BLaER1 treated with 17β-estradiol and CSF1 and Interleukin-3, amounts not matched to agents 10 nM and 100 nM (cell line): ENCODE results near the gene NEK9.

Source experiments
- H3K27ac ChIP-seq, 11 experiments: shearing (Covaris generic); formaldehyde crosslinking; 2 replicates each; pipeline ENCODE4 v1.8.1; 2022
- H3K27me3 ChIP-seq, 11 experiments: shearing (Covaris generic); formaldehyde crosslinking; 2 replicates each; pipeline ENCODE4 v1.8.1; 2022
- H3K36me3 ChIP-seq, 11 experiments: shearing (Covaris generic); formaldehyde crosslinking; 2 replicates each; pipeline ENCODE4 v1.8.1; 2022
- H3K4me1 ChIP-seq, 10 experiments: shearing (Covaris generic); formaldehyde crosslinking; 2 replicates each; pipeline ENCODE4 v1.8.1; 2022
- H3K4me2 ChIP-seq, 11 experiments: shearing (Covaris generic); formaldehyde crosslinking; 2 replicates each; pipeline ENCODE4 v1.8.1; 2022
- H3K4me3 ChIP-seq, 10 experiments: shearing (Covaris generic); formaldehyde crosslinking; 2 replicates each; pipeline ENCODE4 v1.8.1; 2022
- H3K9ac ChIP-seq, 11 experiments: shearing (Covaris generic); formaldehyde crosslinking; 2 replicates each; pipeline ENCODE4 v1.8.1; 2022
- H3K9me3 ChIP-seq, 11 experiments: shearing (Covaris generic); formaldehyde crosslinking; replicated peaks in 1 of 11; 2 replicates each; pipeline ENCODE4 v1.8.1; 2022
- H4K20me1 ChIP-seq, 11 experiments: shearing (Covaris generic); formaldehyde crosslinking; 2 replicates each; pipeline ENCODE4 v1.8.1; 2022
- Cebpa-rat ChIP-seq, 11 experiments: shearing (Covaris generic); IDR thresholded peaks; 2 replicates each; pipeline ENCODE4 v1.8.1; 2022

Gene NEK9

GRCh38 chr14:75141967-75142366 lies 15.1 kb upstream of the NEK9 start:
- Histone ChIP-seq H3K27ac (peak overlapping the region in 8 of 11 experiments; percentile 6 to 34 (median 21); a peak in 9 of 22 replicates), H3K4me2 (peak overlapping the region in 4 of 11 experiments; percentile 19 to 94 (median 62); a peak in 7 of 22 replicates), H3K27me3 (no peaks in the 10 kb centered on the region), H3K9ac (peak overlapping the region in 1 of 11 experiments; percentile 22; a peak in 2 of 22 replicates), H3K4me1 (peaks cover 39 to 100% (median 84%) of the 10 kb centered on the region in 10 experiments), H3K9me3 (no peaks in the 10 kb centered on the region), H3K4me3 (no peak overlapping the region), H3K36me3 (peaks cover 10 to 66% (median 38%) of the 10 kb centered on the region in 11 experiments; a peak in 21 of 22 replicates), H4K20me1 (peaks cover 0 to 70% (median 5%) of the 10 kb centered on the region in 11 experiments; a peak in 9 of 22 replicates)
- no peak for TF ChIP-seq Cebpa-rat (IDR thresholded peaks at IDR 0.05)

DNA sequence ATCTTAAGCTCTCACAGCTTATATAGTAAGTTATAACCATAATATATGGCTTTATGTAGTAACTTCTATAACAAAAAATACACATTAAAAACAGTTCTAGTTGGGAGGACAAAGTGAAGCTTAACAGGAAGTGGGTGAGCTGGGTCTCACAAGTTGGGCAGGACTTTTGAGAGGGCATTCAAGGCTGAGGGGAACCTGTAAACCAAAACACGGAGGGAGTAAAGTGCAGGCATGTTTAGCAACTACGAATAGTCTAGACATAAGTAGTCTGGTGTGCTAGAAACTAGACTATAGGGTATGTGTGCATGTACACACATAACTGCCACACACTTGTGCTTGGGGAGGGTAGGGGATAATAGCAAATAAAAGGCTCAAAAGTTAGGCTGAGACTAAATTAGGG lies 14.2 kb upstream of the NEK9 start:
- H3K4me2 ChIP-seq = peak overlapping the region; percentile 2 to 94 (median 35); a peak in 15 of 22 replicates
- no peak for TF ChIP-seq Cebpa-rat (IDR thresholded peaks at IDR 0.05)
- no peak overlapping the region for H3K4me3 ChIP-seq
- peaks cover 0 to 72% (median 5%) of the 10 kb centered on the region in 11 experiments; a peak in 9 of 22 replicates for H4K20me1 ChIP-seq
- H3K27me3 ChIP-seq = no peaks in the 10 kb centered on the region
- H3K27ac ChIP-seq = peak overlapping the region in 4 of 11 experiments; percentile 10 to 38 (median 24); a peak in 4 of 22 replicates
- peaks cover 39 to 100% (median 80%) of the 10 kb centered on the region in 10 experiments for H3K4me1 ChIP-seq
- peak overlapping the region in 2 of 11 experiments; percentile 9 to 15; a peak in 2 of 22 replicates for H3K9ac ChIP-seq
- H3K9me3 ChIP-seq = no peaks in the 10 kb centered on the region
- peaks cover 1 to 66% (median 35%) of the 10 kb centered on the region in 11 experiments; a peak in 19 of 22 replicates for H3K36me3 ChIP-seq

DNA sequence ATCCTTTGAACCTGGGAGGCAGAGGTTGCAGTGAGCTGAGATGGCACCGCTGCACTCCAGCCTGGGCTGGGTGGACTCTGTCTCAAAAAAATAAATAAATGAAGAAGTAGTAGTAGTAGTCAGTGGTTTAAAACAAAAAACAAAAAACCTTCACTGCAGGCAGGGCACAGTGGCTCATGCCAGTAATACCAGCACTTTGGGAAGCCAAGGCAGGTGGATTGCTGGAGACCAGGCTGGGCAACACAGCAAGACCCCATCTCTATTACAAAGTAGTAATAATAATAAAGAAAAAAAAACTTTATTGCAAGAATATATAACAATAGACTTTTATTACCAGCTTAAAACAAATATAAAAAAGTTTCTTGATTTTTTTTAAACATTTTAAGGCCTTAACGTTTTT lies 13.8 kb upstream of the NEK9 start:
- peaks cover 0 to 74% (median 5%) of the 10 kb centered on the region in 11 experiments; a peak in 9 of 22 replicates for H4K20me1 ChIP-seq
- no peaks in the 10 kb centered on the region for H3K9me3 ChIP-seq
- peak overlapping the region in 3 of 11 experiments; percentile 10 to 38 (median 25); a peak in 3 of 22 replicates for H3K27ac ChIP-seq
- H3K4me1 ChIP-seq = peaks cover 38 to 98% (median 77%) of the 10 kb centered on the region in 10 experiments
- peak overlapping the region in 6 of 11 experiments; percentile 12 to 94 (median 62); a peak in 9 of 22 replicates for H3K4me2 ChIP-seq
- TF ChIP-seq Cebpa-rat (IDR thresholded peaks at IDR 0.05) = no peak
- peaks cover 3 to 66% (median 37%) of the 10 kb centered on the region in 11 experiments for H3K36me3 ChIP-seq
- no peak overlapping the region for H3K9ac ChIP-seq
- H3K27me3 ChIP-seq = no peaks in the 10 kb centered on the region
- H3K4me3 ChIP-seq = no peak overlapping the region

DNA sequence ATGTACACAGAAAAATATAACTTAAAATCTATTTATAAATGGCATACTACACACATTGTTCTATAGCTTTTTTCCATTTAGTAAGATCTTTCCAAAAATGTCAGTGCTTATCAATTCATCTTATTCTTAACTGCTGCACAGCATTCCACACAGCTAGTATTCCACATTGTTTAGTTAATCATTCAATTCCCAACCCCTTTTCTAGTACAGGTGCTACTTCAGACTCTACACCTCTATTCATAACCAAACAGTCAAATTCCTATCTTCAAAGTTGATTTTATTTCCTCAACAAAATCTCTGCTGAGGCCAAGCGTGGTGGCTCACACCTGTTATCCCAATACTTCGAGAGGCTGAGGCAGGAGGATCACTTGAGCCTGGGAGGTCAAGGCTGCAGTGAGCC lies 12.3 kb upstream of the NEK9 start:
- H3K36me3 ChIP-seq = peaks cover 17 to 68% (median 39%) of the 10 kb centered on the region in 11 experiments
- H3K4me3 ChIP-seq = peak overlapping the region in 1 of 10 experiments; percentile 47; a peak in 2 of 20 replicates
- peaks cover 0 to 60% (median 4%) of the 10 kb centered on the region in 11 experiments; a peak in 7 of 22 replicates for H4K20me1 ChIP-seq
- H3K27me3 ChIP-seq = no peaks in the 10 kb centered on the region
- no peak for TF ChIP-seq Cebpa-rat (IDR thresholded peaks at IDR 0.05)
- H3K4me1 ChIP-seq = peaks cover 25 to 83% (median 63%) of the 10 kb centered on the region in 10 experiments
- H3K27ac ChIP-seq = peak overlapping the region in 10 of 11 experiments; percentile 13 to 72 (median 66); a peak in 17 of 22 replicates
- peaks cover 0 to 2% (median 0%) of the 10 kb centered on the region in 11 experiments; a peak in 5 of 22 replicates for H3K9me3 ChIP-seq
- peak overlapping the region in 9 of 11 experiments; percentile 39 to 63 (median 57); a peak in 13 of 22 replicates for H3K9ac ChIP-seq
- peak overlapping the region; percentile 67 to 96 (median 75); a peak in 21 of 22 replicates for H3K4me2 ChIP-seq

DNA sequence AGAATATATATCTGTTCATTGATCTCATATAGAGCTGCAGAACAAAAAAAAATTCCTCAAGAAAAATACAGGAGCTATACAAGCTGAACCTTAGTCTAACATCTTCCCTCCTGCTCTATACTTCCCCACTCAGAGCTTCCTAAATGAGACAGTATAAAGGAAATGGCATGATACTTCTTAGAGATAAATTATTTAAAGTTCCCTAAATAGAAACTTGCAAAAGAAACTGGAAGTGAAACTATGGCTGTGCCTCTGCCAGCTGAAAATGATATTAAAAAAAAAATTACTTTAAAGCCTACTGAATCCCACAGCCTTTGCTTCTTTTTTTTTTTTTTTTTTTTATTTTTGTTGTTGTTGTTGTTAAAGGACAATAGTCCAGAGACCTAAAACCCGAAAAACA lies 11.6 kb upstream of the NEK9 start:
- Histone ChIP-seq H3K27me3 (no peaks in the 10 kb centered on the region), H3K27ac (peak overlapping the region; percentile 25 to 72 (median 66); a peak in 20 of 22 replicates), H3K4me3 (peak overlapping the region in 8 of 10 experiments; percentile 6 to 55 (median 36); a peak in 13 of 20 replicates), H3K4me2 (peak overlapping the region; percentile 67 to 96 (median 75)), H3K36me3 (peaks cover 24 to 68% (median 39%) of the 10 kb centered on the region in 11 experiments), H3K9ac (peak overlapping the region; percentile 30 to 63 (median 49); a peak in 18 of 22 replicates), H3K4me1 (peaks cover 25 to 76% (median 56%) of the 10 kb centered on the region in 10 experiments), H3K9me3 (peaks cover 0 to 9% (median 7%) of the 10 kb centered on the region in 11 experiments; a peak in 15 of 22 replicates), H4K20me1 (peaks cover 0 to 53% (median 4%) of the 10 kb centered on the region in 11 experiments; a peak in 7 of 22 replicates)
- TF ChIP-seq Cebpa-rat (IDR thresholded peaks at IDR 0.05) = no peak

- H3K9ac ChIP-seq = no peak overlapping the region
- H3K36me3 ChIP-seq = peaks cover 44 to 70% (median 58%) of the 10 kb centered on the region in 11 experiments
- H3K27me3 ChIP-seq = no peaks in the 10 kb centered on the region
- no peak for TF ChIP-seq Cebpa-rat (IDR thresholded peaks at IDR 0.05)
- peaks cover 0 to 23% (median 0%) of the 10 kb centered on the region in 11 experiments; a peak in 4 of 22 replicates for H4K20me1 ChIP-seq
- H3K4me3 ChIP-seq = no peak overlapping the region
- peaks cover 0 to 10% (median 7%) of the 10 kb centered on the region in 11 experiments; a peak in 15 of 22 replicates for H3K9me3 ChIP-seq
- H3K4me1 ChIP-seq = peaks cover 20 to 48% (median 30%) of the 10 kb centered on the region in 10 experiments
- H3K27ac ChIP-seq = no peak overlapping the region
- H3K4me2 ChIP-seq = no peak overlapping the region
Observed at GRCh38 chr14:75134644-75135043, 7.8 kb upstream of the NEK9 start.

- peak overlapping the region in 1 of 11 experiments; percentile 36; a peak in 1 of 22 replicates for H3K27ac ChIP-seq
Observed at GRCh38 chr14:75133597-75133996, 6.7 kb upstream of the NEK9 start.

DNA sequence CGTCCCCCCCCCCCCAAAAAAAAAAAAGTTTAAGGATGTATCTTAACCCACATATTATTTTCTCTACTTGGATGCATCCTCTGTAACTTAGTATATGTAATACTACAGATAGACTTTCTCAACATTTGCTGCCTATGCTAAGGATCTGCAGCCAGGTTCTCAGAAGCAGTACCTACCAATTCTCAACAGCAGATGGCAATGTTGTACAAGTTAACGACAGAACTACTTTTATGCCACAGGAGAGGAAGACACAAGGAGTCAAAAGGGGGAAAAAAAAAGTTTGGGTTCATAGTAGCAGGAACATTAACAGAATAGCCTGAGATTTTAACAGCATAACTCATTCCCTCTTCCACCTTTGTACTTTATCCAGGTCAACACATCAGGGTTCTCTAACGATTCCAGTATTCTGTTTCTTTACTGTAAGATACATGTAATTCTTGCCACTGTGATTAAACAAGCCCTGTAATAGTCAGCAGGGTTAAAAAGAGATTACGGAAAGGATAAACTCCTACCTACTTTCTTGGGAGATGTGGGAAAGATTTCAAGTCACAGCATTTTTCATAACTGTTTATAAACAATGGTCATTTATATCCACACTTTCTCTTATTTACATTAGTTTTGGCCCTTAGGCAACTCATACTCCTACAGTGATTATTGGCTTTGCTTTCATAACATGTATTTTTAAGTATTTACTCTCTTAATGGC lies 5.7 kb upstream of the NEK9 start:
- TF ChIP-seq Cebpa-rat (IDR thresholded peaks at IDR 0.05) = no peak
- H3K36me3 ChIP-seq = peaks cover 47 to 84% (median 66%) of the 10 kb centered on the region in 11 experiments
- H3K27me3 ChIP-seq = no peaks in the 10 kb centered on the region
- H3K4me1 ChIP-seq = peaks cover 10 to 44% (median 22%) of the 10 kb centered on the region in 10 experiments
- peak overlapping the region in 3 of 11 experiments; percentile 8 to 61 (median 23); a peak in 2 of 22 replicates for H3K4me2 ChIP-seq
- H3K27ac ChIP-seq = peak overlapping the region in 7 of 11 experiments; percentile 2 to 66 (median 41); a peak in 11 of 22 replicates
- H3K4me3 ChIP-seq = no peak overlapping the region
- H3K9me3 ChIP-seq = peaks cover 0 to 10% (median 7%) of the 10 kb centered on the region in 11 experiments; a peak in 15 of 22 replicates
- peak overlapping the region in 1 of 11 experiments; percentile 51; a peak in 2 of 22 replicates for H3K9ac ChIP-seq
- peaks cover 0 to 4% (median 0%) of the 10 kb centered on the region in 11 experiments; a peak in 1 of 22 replicates for H4K20me1 ChIP-seq

More at GRCh38 chr14:75133597-75133996, 6.7 kb upstream of the NEK9 start:
- peaks cover 0 to 14% (median 0%) of the 10 kb centered on the region in 11 experiments; a peak in 2 of 22 replicates for H4K20me1 ChIP-seq
- no peak overlapping the region for H3K4me2 ChIP-seq
- H3K36me3 ChIP-seq = peaks cover 47 to 74% (median 60%) of the 10 kb centered on the region in 11 experiments
- H3K9me3 ChIP-seq = peaks cover 0 to 10% (median 7%) of the 10 kb centered on the region in 11 experiments; a peak in 15 of 22 replicates
- H3K9ac ChIP-seq = no peak overlapping the region
- no peak for TF ChIP-seq Cebpa-rat (IDR thresholded peaks at IDR 0.05)
- no peaks in the 10 kb centered on the region for H3K27me3 ChIP-seq
- H3K4me3 ChIP-seq = no peak overlapping the region
- H3K4me1 ChIP-seq = peaks cover 10 to 44% (median 21%) of the 10 kb centered on the region in 10 experiments
